ENCODE measurements around the gene PTPN14.
A peak's percentile ranks its signal among the peaks of the same experiment; 100 is the strongest.
"Not testable (repeated sequence)": the region's sequence is repeated elsewhere in the genome, so short reads cannot be mapped to it uniquely, and the experiment has no call there.

The PTPN14 gene

GRCh38 chr1:214584805-214585766 is 33.7 kb upstream of the PTPN14 start:
- peak; percentile 69 for DNase-seq (ENCODE audit: low read depth)
- no peak overlapping the region for H3K4me3 ChIP-seq (ENCODE audit: low read length)
- TF ChIP-seq CTCF (conservative IDR thresholded peaks at IDR 0.05; ENCODE audit: low read length): peak; percentile 92

GRCh38 chr1:214583824-214584554 is 32.6 kb upstream of the PTPN14 start:
- no peak for TF ChIP-seq CTCF (conservative IDR thresholded peaks at IDR 0.05; ENCODE audit: low read length)
- DNase-seq (ENCODE audit: low read depth): no peak
- no peak overlapping the region for H3K4me3 ChIP-seq (ENCODE audit: low read length)

- no peak for TF ChIP-seq CTCF (conservative IDR thresholded peaks at IDR 0.05; ENCODE audit: low read length)
- no peak for DNase-seq (ENCODE audit: low read depth)
- H3K4me3 ChIP-seq (ENCODE audit: low read length): no peak overlapping the region
These were observed 31.7 kb upstream of the PTPN14 start for GRCh38 chr1:214583113-214583512.

GRCh38 chr1:214582289-214582891 is 31.0 kb upstream of the PTPN14 start:
- no peak overlapping the region for H3K4me3 ChIP-seq (ENCODE audit: low read length)
- no peak for DNase-seq (ENCODE audit: low read depth)
- TF ChIP-seq CTCF (conservative IDR thresholded peaks at IDR 0.05; ENCODE audit: low read length): no peak

GRCh38 chr1:214581785-214582184 is 30.4 kb upstream of the PTPN14 start:
- no peak for TF ChIP-seq CTCF (conservative IDR thresholded peaks at IDR 0.05; ENCODE audit: low read length)
- DNase-seq (ENCODE audit: low read depth): peak; percentile 96
- no peak overlapping the region for H3K4me3 ChIP-seq (ENCODE audit: low read length)

GRCh38 chr1:214579183-214579582 is 27.8 kb upstream of the PTPN14 start:
- H3K4me3 ChIP-seq (ENCODE audit: low read length): no peak overlapping the region
- TF ChIP-seq CTCF (conservative IDR thresholded peaks at IDR 0.05; ENCODE audit: low read length): no peak
- DNase-seq (ENCODE audit: low read depth): no peak

GRCh38 chr1:214576120-214576519 is 24.7 kb upstream of the PTPN14 start:
- DNase-seq (ENCODE audit: low read depth); H3K4me3 ChIP-seq (ENCODE audit: low read length): not testable (repeated sequence)
